ENCODE measurements around the gene DNAH8.

GRCh38 chr6:38804358-38804757 lies 89.2 kb downstream of the DNAH8 start:
- no peak for TF ChIP-seq POLR2A (IDR thresholded peaks at IDR 0.05)
- TF ChIP-seq, protein P1, sequence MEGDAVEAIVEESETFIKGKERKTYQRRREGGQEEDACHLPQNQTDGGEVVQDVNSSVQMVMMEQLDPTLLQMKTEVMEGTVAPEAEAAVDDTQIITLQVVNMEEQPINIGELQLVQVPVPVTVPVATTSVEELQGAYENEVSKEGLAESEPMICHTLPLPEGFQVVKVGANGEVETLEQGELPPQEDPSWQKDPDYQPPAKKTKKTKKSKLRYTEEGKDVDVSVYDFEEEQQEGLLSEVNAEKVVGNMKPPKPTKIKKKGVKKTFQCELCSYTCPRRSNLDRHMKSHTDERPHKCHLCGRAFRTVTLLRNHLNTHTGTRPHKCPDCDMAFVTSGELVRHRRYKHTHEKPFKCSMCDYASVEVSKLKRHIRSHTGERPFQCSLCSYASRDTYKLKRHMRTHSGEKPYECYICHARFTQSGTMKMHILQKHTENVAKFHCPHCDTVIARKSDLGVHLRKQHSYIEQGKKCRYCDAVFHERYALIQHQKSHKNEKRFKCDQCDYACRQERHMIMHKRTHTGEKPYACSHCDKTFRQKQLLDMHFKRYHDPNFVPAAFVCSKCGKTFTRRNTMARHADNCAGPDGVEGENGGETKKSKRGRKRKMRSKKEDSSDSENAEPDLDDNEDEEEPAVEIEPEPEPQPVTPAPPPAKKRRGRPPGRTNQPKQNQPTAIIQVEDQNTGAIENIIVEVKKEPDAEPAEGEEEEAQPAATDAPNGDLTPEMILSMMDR (IDR thresholded peaks at IDR 0.05), result no peak
